Fibroblast of skin of scalp (primary cell): ENCODE results near the gene MCHR1.
"Not testable (repeated sequence)": the region's sequence is repeated elsewhere in the genome, so short reads cannot be mapped to it uniquely, and the experiment has no call there.

Experiments used
- DNase-seq: peaks from one replicate; pipeline ENCODE4 v3.0.0-alpha.2; 2013

MCHR1 gene

DNA sequence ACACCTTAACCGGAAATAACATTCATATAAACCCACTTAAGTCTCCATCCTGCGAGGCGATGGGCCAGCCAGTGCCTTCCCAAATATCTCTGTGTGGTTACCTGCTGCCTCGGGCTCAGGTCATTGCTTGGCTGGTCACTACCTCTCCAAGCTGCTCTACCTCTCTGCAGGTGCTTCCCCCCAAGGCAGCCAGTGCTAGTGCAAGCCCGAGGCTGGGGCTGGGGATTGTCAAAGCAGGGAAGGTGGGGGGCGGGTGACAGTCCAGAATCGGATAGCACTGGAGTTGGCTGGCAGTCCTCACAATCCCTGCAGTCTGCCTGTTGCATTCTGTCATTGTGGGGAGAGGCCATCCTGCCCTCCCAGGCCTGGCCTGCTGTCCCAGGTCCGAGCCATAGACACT, 11.1 kb downstream of the MCHR1 start:
- DNase-seq = no peak

DNA sequence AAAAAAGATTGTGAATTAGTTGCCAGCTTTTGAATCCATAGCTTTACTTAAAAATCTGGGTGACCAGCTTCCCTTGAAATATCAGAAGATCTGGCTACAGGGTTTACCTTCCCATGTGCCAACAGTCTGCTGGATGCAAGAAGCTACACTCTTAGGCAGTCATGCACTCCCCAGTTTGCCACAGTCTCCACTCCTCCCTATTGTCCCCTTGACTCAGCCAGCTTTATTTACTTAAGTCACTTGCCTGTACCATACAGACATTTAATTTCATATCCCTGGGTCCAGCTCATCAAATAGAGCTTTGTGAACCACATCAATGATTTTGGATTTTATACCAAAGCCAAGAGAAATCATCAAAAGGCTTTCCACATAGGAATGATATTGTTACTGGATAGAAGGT, 12.2 kb downstream of the MCHR1 start:
- no peak for DNase-seq

DNA sequence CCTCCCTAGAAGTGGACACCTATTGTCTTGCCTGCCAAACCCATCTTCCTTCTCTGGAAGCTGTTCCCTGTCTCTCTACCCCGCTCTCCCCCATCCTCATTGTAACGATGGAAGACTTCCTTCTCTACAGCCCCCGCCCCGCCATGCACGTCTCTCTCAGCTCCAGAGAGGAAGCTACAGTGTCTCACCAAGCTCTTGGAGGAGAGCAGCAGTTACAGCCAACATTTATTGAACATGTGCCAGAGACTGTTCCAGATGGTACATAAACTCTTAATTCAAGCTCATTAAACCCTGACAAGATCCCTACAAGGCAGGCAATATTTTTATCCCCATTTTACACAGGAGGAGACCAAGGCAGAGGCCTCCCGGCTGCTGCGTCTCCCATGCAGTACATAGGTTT, 15.1 kb downstream of the MCHR1 start:
- no peak for DNase-seq

DNA sequence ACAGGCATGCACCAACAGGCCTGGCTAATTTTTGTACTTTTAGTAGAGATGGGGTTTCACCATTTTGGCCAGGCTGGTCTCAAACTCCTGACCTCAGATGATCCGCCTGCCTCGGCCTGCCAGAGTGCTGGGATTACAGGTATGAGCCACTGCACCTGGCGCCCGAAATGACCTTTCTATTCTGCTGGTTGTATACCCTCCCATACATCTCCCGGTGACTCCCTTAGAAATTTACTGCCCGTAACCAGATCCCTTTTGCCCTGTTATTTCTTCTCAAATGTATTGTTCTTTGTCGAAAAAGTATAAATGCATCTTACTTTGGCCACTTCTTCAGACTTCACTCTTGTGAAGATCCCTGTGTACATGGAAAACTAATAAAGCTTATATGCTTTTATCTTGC, 22.0 kb downstream of the MCHR1 start:
- no peak for DNase-seq

DNA sequence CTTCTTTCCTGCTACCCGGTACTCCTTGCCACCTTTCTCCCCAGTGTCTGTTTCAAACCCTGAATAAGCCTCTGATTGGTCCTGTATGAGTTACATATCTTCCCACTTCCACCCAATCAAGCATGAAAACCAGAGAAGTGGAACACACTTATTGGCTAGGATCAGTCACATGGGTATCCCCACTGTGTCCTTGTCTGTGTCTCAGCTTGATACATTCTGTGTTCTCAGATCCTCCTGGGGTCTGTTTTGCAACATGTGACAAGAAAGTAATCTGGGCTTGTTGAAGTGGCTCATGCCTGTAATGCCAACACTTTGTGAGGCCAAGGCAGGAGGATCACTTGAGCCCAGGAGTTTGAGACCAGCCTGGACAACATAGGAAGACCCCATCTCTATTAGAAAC, 23.9 kb downstream of the MCHR1 start:
- no peak for DNase-seq

DNA sequence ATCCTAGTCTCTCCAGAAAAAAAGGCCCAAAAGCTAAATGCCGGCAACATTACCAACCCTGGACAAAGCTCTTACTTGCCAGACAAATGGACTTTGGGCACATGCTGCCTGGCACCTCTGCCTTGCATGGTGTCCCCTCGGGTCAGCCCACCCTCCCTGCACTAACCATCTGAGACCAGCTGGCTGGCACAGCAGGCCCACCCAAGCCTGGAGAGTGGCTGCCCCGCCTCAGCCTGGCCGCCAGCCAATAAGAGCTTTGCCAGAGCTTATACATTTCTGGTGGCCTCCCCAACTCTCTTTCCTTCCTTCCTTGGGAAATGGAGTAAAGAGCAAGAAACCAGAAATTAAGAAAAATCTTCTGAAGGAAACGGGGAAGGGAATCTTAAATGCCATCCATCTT, 24.5 kb downstream of the MCHR1 start:
- DNase-seq = no peak

DNA sequence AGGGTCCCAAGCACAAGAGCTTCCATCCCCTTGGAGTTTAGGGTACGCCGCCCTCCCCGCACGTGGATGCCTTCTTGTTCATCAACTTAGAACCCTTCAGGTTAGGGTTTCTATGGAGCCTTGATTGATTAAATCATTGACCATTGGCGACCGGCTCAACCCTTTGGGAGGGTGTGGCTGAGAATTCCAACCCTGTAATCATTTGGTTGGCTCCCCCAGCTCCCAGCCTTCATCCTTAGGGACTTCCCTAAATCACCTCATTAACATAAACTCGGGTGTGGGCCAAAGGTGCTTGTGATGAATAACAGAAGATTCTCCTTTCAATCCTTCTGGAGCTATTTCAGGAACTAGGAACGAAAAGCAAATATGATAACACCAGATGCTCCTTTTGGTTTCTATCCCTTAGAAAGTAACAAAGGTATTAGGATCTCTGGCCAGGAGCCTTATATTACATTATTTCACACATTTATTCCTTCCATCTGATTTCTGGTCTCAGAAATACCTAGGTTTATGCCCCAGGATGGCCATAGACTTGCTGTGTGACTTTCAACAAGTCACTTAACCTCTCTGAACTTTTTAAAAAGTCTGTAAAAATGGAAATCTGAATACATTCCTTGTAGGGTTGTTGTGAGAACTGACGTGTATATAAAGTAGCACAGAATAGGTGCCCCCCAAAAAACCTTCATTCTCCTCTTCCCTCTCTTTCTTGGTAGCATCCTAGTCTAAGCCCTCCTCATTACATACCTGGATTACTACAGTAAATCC, 26.8 kb downstream of the MCHR1 start:
- DNase-seq = no peak

DNA sequence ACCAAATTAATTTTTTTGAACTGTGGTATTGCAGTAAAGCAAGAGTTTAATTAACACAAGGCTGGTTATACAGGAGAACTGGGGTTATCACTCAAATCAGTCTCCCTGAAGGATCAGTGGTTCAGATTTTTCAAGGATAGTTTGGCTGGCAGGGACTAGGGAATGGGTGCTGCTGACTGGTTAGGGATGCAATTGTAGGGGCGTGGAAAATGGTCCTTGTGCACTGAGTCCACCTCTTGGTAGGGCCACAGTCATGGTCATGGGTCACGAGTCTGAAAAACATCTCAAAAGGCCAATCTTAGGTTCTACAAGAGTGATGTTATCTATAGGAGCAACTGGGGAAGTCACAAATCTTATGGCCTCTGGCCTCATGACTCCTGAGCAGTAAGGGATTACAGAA, 27.9 kb downstream of the MCHR1 start:
- no peak for DNase-seq

DNA sequence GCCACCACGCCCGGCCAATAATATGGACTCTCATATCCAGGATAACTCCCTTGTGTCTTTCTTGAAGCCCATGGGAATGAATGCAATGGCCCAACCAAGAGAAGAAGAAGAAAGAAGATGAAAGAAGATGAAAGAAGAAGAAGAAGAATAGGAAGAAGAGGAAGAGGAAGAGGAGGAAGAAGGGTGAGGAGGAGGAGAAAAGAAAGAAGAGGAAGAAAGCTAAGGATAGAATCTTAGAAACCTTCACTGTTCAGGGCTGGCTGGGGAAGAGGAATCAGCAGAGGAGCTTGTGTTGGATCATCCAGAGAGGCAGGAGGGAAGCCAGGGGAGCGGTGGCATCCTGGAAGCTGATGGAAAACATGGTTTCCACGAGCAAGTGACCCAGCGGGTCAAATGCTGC, 28.9 kb downstream of the MCHR1 start:
- DNase-seq = no peak

DNA sequence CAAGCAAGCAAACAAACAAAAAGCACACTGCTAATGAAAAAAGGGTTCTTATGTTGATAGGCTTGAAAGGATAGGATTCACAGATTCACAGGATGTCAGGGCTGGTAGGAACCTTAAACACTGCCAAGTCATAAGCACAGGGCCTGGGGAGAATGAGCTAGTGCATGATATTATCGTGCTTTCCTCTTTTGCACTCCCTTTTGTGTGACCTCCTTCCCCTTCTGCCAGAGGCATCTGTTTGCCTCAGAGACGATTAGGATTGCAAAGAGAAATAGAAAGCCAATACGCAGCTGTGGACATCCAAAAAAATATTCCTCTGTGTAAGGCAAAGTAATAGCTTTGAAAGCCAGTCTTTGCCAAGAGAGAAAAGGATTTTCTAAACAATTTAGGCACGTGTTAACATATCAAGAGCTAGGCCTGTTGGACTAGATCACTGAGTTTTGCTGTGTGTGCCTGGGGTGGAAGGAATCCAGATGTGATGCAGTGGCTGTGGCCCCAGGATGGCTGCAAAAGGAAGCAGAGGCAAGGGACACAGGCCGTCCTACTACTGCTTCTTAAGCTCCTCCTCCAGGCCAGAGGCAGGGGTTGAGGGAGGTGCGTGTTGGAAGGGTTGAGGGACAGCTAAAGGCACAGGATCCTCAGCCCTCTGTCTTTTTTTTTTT, 30.6 kb downstream of the MCHR1 start:
- DNase-seq = no peak

DNA sequence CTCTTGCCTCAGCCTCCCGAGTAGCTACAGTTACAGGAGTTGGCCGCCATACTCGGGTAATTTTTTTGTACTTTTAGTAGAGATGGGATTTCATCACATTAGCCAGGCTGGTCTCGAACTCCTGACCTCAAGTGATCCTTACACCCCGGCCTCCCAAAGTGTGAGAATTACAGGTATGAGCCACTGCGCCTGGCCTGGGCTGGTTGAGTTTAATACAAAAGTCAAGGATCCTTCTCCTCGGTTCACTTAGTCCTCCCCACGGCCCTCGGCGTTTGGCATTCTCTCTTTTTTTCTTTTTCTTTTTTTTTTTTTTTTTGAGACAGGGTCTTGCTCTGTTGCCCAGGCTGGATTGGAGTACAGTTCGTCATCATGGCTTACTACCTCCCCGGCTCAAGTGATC, 33.0 kb downstream of the MCHR1 start:
- DNase-seq = no peak

DNA sequence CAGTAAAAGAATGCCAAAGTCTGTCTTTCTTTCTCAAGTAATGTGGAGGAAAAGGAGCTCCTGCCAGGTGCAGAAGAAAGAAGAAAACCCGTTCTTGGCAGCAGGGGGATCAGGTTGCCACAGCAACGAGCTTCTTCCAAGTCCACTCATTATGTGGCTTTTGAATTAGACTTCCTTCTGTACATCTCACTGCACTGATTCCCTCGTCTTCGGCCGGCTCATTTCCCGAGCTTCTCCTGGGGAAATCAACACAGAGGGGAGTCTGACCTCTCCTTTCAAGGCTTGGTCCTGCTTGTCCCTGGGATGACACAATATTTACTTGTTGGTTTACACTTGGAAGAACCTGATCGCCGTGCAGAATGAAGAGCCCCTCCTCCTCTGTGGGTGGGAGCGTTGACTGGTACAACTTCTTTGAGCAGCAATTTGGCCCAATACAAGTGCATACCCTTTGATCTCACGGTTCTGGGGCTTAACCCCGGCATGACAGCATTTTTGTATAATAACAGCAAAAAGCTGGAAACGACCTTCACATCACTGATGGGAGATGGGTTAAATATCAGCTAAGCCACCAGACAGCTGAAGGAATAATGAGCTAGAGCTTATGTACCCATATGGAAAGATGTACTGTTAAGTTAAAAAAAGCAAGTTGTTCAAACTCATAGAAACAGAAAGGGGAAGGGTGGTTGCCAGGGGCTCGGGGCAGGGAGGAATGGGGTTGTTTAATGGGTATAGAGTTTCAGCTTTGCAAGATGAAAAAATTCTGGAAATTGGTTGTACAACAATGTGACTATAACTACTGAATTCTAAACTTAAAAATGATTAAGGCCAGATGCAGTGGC, 35.4 kb downstream of the MCHR1 start:
- DNase-seq = no peak

DNA sequence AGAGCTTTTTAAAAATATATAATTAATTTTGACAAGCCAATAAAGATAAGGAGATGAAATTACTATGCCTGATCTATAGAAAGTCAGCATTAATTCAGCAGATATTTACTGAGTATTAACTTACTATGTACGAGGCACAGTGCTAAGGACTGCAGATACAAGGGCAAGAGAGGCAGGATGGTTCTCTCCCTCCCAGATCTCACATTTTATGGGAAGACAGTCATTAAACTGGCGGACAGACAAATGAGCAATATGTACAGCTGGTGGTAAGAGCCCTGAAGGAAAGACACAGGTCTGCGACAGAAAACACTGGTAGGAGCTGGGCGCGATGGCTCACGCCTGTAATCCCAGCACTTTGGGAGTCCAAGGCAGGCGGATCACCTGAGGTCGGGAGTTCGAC, 36.8 kb downstream of the MCHR1 start:
- DNase-seq = no peak

DNA sequence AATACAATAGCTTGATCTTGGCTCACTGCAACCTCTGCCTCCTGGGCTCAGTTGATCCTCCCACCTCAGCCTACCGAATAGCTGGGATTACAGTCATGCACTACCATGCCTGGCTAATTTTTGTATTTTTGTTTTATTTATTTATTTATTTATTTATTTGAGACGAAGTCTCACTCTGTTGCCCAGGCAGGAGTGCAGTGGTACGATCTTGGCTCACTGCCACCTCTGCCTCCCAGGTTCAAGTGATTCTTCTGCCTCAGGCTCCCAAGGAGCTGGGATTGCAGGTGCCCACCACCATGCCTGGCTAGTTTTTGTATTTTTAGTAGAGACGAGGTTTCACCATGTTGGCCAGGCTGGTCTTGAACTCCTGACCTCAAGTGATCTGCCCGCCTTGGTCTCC, 38.4 kb downstream of the MCHR1 start:
- not testable (repeated sequence) for DNase-seq

DNA sequence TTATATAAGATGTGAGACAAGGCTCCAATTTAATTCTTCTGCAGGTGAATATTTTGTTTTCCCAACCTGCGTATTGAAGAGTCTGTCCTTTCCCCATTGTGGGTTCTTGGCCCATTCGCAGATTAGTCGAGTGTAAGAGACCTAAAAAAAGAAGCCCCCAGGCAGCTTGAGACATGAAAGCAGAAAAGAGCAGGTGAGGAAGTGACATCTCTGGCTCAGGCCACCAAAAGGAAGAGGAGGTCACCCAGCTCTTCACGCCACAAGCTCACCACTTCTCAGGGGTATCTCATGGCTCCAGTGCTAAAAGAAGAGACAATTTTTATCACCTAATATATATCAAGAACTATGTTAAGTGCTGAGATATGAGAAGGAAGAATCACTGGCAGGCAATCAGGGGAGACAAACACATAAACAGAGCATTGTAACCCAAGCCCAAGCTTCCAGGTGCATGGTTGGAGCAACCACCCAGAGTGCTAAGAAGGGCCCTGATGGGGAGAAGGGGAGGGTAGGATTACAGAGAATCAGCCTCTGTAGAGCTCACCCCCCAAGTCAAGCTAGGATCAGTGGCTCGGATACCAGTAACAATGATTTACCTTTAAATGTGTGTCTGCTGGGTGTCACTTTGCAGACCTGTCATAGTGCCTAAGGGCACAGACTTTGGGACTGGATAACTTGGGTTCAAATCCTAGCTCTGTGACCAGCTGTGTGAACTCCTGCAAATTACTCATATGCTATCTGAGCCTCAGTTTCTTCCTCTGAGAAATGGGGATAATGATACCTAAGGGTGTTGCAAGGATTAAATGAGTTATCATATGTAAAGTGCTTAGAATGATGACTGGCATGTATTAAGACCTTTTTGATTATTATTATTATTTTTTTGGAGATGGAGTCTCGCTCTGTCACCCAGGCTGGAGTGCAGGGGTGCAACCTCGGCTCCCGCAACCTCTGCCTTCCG, 39.2 kb downstream of the MCHR1 start:
- no peak for DNase-seq

DNA sequence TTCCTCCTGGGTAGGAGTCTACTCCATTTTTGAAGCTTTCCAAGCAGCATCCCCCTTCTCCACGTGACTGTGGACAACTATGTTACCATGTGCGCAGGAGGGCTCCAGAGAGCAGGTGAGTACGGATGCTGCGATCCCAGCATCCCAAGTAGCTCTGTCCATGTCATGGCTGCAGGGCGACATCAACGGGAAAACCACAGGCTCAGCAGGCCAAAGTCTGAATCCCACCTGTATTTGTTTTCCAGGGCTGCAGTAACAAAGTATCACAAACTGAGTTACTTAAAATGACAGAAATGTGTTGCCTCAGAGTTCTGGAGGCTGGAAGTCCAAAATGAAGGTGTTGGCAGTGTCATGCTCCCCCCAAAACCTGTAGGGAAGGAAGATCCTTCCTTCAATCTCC, 40.3 kb downstream of the MCHR1 start:
- DNase-seq = no peak

DNA sequence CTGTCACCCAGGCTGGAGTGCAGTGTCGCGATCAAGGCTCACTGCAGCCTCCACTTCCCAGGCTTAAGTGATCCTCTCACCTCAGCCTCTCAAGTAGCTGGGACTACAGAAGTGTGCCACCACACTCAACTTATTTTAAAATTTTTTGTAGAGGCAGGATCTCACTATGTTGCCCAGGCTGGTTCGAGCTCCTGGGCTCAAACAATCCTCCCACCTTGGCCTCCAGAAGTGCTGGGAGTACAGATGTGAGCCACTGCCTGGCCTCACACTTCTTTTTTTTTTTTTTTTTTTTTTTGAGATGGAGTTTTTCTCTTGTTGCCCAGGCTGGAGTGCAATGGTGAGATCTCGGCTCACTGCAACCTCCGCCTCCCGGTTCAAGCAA, 40.9 kb downstream of the MCHR1 start:
- not testable (repeated sequence) for DNase-seq

DNA sequence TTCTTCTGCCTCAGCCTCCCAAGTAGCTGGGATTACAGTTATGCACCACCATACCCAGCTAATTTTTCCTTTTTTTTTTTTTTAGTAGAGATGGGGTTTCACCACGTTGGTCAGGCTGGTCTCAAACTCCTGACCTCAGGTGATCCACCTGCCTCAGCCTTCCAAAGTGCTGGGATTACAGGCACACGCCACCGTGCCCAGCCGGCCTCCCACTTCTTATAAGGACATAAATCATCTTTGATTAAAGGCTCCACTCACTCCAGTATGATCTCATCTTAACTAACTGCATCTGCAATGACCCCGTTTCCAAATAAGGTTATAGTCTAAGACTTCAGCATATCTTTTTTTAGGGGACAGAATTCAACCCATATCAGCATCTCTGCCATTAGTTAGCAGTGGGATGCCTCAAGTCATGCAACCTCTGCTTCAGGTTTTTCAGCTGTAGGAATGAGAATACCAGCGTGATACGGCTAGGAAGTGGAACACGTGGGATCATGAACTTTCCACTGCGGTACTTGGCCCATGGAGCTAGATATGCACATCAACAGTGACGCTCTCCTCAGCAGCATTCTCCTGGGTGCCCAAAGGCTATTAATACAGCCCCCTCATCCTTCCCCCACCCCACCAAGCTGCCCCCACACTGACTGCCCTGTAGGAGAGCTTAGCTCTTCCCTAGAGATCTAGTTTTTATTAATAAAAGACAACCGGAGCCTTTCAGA, 41.4 kb downstream of the MCHR1 start:
- DNase-seq = peak; percentile 55

DNA sequence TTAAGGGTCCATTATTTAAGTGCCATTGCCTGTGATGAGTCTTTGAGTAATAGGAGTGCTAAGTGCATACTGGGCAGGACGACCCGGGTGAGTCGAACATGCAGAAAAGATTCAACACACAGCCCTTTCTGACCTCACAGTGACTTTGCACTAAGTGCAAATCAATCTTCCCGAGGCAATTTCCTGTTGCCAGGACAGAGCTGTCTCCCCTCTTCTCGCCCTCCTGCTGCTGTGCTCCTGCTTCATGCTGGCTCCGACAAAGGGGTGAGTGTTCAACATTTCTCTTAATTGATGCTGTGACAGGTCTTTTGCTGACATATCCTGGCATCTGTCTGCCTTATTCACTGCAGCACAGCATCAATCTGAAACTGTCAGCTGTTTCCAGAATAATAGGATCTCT, 42.0 kb downstream of the MCHR1 start:
- DNase-seq = peak; percentile 44

DNA sequence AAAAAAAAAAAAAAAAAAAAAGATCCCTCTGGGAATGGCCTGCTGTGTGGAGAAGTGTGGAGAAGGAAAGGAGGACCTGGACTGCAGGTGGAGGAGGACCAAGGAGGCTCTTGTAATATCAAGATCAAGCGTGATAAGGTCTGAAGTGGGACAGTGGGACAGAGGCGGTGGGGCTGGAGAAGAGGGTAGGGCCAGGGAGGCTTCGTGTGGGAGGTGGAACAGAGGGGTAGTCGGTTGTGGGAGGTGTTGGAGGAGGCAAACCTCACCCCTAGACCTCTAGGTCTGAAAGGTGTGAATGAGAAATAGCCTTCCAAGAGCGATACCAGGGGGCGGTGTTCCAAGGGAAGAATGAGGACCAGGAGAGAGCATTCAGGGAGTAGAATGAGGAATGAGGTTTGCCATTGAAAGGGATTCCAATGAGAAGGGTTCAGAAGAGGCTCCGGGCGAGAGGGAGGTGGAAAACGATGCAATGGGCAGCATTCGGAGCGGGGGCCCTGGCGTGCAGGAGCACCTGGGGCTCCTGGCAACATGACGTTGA, 44.2 kb downstream of the MCHR1 start:
- DNase-seq = no peak

DNA sequence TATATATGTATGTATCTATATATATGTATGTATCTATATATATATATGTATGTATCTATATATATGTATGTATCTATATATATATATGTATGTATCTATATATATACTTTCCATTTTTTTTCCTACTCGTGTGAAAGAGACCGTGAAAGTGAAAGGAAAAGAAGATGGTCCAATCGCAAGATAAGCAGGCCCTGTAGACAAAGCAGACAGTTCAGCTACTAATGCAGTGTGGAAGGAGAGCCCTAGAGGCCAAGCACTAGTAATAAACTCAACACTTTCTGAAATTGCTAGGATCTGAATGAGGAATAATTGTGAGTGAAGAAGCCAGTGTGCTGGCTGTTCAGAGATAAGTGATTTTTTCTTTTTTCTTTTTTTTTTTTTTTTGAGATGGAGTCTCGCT, 47.2 kb downstream of the MCHR1 start:
- DNase-seq = no peak
